ENCODE results near the gene CEP97. TPM values are rescaled to one million over a fixed set of nuclear protein-coding genes. Genes with fewer than 3 reads are reported as not detected.

The CEP97 gene
- total RNA-seq, 3 donors from 2014 or later (not counting 1 experiment from before 2014, with no cell fraction given) = 8.5 to 11.0 (median 9.4) TPM

GRCh38 chr3:101796077-101796680 is 71.8 kb downstream of the CEP97 start:
- Mint-ChIP-seq H3K4me1 (peaks cover 31 to 41% of the 10 kb centered on the region in 2 donors), H3K27me3 (ENCODE audit: low read depth in 2 of 2) (no peaks in the 10 kb centered on the region), H3K36me3 (peaks cover 30% of the 10 kb centered on the region), H3K4me3 (no peak overlapping the region), H3K9me3 (peaks cover 0 to 4% of the 10 kb centered on the region in 2 donors), H3K27ac (peak overlapping the region in 1 of 2 donors; percentile 52)
- DNase-seq = no peak
- no peaks in the 10 kb centered on the region for H3K9me3 ChIP-seq (ENCODE audit: control insufficient read depth, insufficient read depth, low read length)
- no peak overlapping the region for H3K27ac ChIP-seq (ENCODE audit: low read length)
- H3K4me3 ChIP-seq (ENCODE audit: low read length) = no peak overlapping the region
- 96% methylated on average over 3 of the region's 3 CpGs for WGBS (ENCODE audit: insufficient coverage)
- intact Hi-C loops (cut with micrococcal nuclease) = no loop called here
- ATAC-seq = no peak
- peaks cover 27% of the 10 kb centered on the region for H3K36me3 ChIP-seq (ENCODE audit: control insufficient read depth, insufficient read depth, low read length)
- no peaks in the 10 kb centered on the region for H3K4me1 ChIP-seq (ENCODE audit: control insufficient read depth, insufficient read depth, low read length)
- H3K27me3 ChIP-seq (ENCODE audit: control insufficient read depth, insufficient read depth, low read length) = no peaks in the 10 kb centered on the region
- TF ChIP-seq CTCF (IDR thresholded peaks at IDR 0.05) = no peak

- intact Hi-C loops (cut with micrococcal nuclease) = loop anchor here (5.0 kb wide), 1 partner anchor 736 kb away; no protein-coding TSS in a partner anchor
- H3K27ac ChIP-seq (ENCODE audit: low read length) = no peak overlapping the region
- H3K36me3 Mint-ChIP-seq = no peaks in the 10 kb centered on the region
Measured at GRCh38 chr3:101801174-101801573, 76.8 kb downstream of the CEP97 start.

GRCh38 chr3:101802179-101802578 is 77.8 kb downstream of the CEP97 start:
- no peaks in the 10 kb centered on the region for H3K27me3 ChIP-seq (ENCODE audit: control insufficient read depth, insufficient read depth, low read length)
- Mint-ChIP-seq H3K9me3 (no peaks in the 10 kb centered on the region), H3K4me1 (peaks cover 7 to 17% of the 10 kb centered on the region in 2 donors), H3K4me3 (no peak overlapping the region), H3K27ac (peak overlapping the region in 1 of 2 donors; percentile 35), H3K36me3 (no peaks in the 10 kb centered on the region), H3K27me3 (ENCODE audit: low read depth in 2 of 2) (no peaks in the 10 kb centered on the region)
- H3K9me3 ChIP-seq (ENCODE audit: control insufficient read depth, insufficient read depth, low read length) = no peaks in the 10 kb centered on the region
- DNase-seq (no peak), ATAC-seq (no peak)
- H3K4me3 ChIP-seq (ENCODE audit: low read length) = no peak overlapping the region
- no CpG with 5 or more reads among the region's 2 CpGs for WGBS (ENCODE audit: insufficient coverage)
- no peak for TF ChIP-seq CTCF (IDR thresholded peaks at IDR 0.05)
- peaks cover 4% of the 10 kb centered on the region for H3K4me1 ChIP-seq (ENCODE audit: control insufficient read depth, insufficient read depth, low read length)
- intact Hi-C loops (cut with micrococcal nuclease) = loop anchor here (2.0 to 5.0 kb wide), 2 partner anchors 427 to 735 kb away; no protein-coding TSS in a partner anchor
- H3K36me3 ChIP-seq (ENCODE audit: control insufficient read depth, insufficient read depth, low read length) = peaks cover 28% of the 10 kb centered on the region
- no peak overlapping the region for H3K27ac ChIP-seq (ENCODE audit: low read length)

More at GRCh38 chr3:101801174-101801573, 76.8 kb downstream of the CEP97 start:
- Mint-ChIP-seq H3K4me3 (no peak overlapping the region), H3K27ac (peak overlapping the region in 1 of 2 donors; percentile 40), H3K9me3 (no peaks in the 10 kb centered on the region), H3K4me1 (peaks cover 12 to 24% of the 10 kb centered on the region in 2 donors), H3K27me3 (ENCODE audit: low read depth in 2 of 2) (no peaks in the 10 kb centered on the region)
- DNase-seq = no peak
- no peaks in the 10 kb centered on the region for H3K27me3 ChIP-seq (ENCODE audit: control insufficient read depth, insufficient read depth, low read length)
- no peak for ATAC-seq
- TF ChIP-seq CTCF (IDR thresholded peaks at IDR 0.05) = no peak
- no peak overlapping the region for H3K4me3 ChIP-seq (ENCODE audit: low read length)
- peaks cover 4% of the 10 kb centered on the region for H3K4me1 ChIP-seq (ENCODE audit: control insufficient read depth, insufficient read depth, low read length)
- peaks cover 27% of the 10 kb centered on the region for H3K36me3 ChIP-seq (ENCODE audit: control insufficient read depth, insufficient read depth, low read length)
- no peaks in the 10 kb centered on the region for H3K9me3 ChIP-seq (ENCODE audit: control insufficient read depth, insufficient read depth, low read length)
- WGBS (ENCODE audit: insufficient coverage) = 98% methylated on average over 4 of the region's 4 CpGs

Data from natural killer cell (primary cell).